ENCODE results near the gene EXOG.

- TF ChIP-seq CTCF (IDR thresholded peaks at IDR 0.05 in 2 of 3, conservative IDR thresholded peaks at IDR 0.05 in 1 of 3; ENCODE audit: borderline replicate concordance in 1 of 3, insufficient read depth in 1 of 3, low read depth in 2 of 3, low read length in 2 of 3) (no peak), EZH2 (IDR thresholded peaks at IDR 0.05) (no peak), POLR2A (IDR thresholded peaks at IDR 0.05; ENCODE audit: borderline replicate concordance, extremely low read depth, insufficient read depth, insufficient read length) (no peak), RAD21 (IDR thresholded peaks at IDR 0.05; ENCODE audit: low read depth) (no peak), FOSL1 (IDR thresholded peaks at IDR 0.05; ENCODE audit: low read depth) (no peak), JUND (IDR thresholded peaks at IDR 0.05) (no peak), ZBTB33 (IDR thresholded peaks at IDR 0.05; ENCODE audit: extremely low read depth, insufficient replicate concordance, low read length) (no peak), TCF7L2 (IDR thresholded peaks at IDR 0.05; ENCODE audit: borderline replicate concordance, extremely low read depth, insufficient read depth, insufficient read length) (no peak), ZNF274 (IDR thresholded peaks at IDR 0.05; ENCODE audit: low read depth, low read length) (no peak), SP1 (IDR thresholded peaks at IDR 0.05; ENCODE audit: low read depth) (no peak)
These were observed 48.8 kb downstream of the EXOG start for GRCh38 chr3:38544926-38545325.
